ENCODE measurements around the gene PLAGL1.

The PLAGL1 gene

GRCh38 chr6:144036835-144037195, 28.8 kb upstream of the PLAGL1 start:
- H3K4me2 ChIP-seq (ENCODE audit: low read length) = no peak overlapping the region
- no peak overlapping the region for H3K27ac ChIP-seq (ENCODE audit: low read length)

GRCh38 chr6:144036064-144036834, 28.2 kb upstream of the PLAGL1 start:
- Histone ChIP-seq H3K4me1 (ENCODE audit: low read length) (no peaks in the 10 kb centered on the region), H3K4me3 (ENCODE audit: low read length) (no peak overlapping the region), H3K79me2 (ENCODE audit: low read length) (no peaks in the 10 kb centered on the region), H3K27me3 (ENCODE audit: low read depth, low read length) (no peaks in the 10 kb centered on the region), H3K4me2 (ENCODE audit: low read length) (no peak overlapping the region), H3K27ac (ENCODE audit: low read length) (no peak overlapping the region), H3K36me3 (replicated peaks; ENCODE audit: low read depth, low read length) (no peaks in the 10 kb centered on the region), H3K9me3 (ENCODE audit: insufficient read depth, low read length) (no peaks in the 10 kb centered on the region), H3K9ac (ENCODE audit: low read length) (no peak overlapping the region), H2AFZ (ENCODE audit: low read depth, low read length) (no peak overlapping the region), H4K20me1 (ENCODE audit: insufficient read depth, low read length) (no peaks in the 10 kb centered on the region)
- TF ChIP-seq EZH2phosphoT487 (IDR thresholded peaks at IDR 0.05; ENCODE audit: low read depth) (no peak), CTCF (IDR thresholded peaks at IDR 0.05; ENCODE audit: low read depth, low read length) (no peak)

More at GRCh38 chr6:144036835-144037195, 28.8 kb upstream of the PLAGL1 start:
- H3K36me3 ChIP-seq (replicated peaks; ENCODE audit: low read depth, low read length) = no peaks in the 10 kb centered on the region
- no peaks in the 10 kb centered on the region for H4K20me1 ChIP-seq (ENCODE audit: insufficient read depth, low read length)
- TF ChIP-seq CTCF (IDR thresholded peaks at IDR 0.05; ENCODE audit: low read depth, low read length) (no peak), EZH2phosphoT487 (IDR thresholded peaks at IDR 0.05; ENCODE audit: low read depth) (no peak)
- H2AFZ ChIP-seq (ENCODE audit: low read depth, low read length) = no peak overlapping the region
- H3K4me3 ChIP-seq (ENCODE audit: low read length) = no peak overlapping the region
- no peaks in the 10 kb centered on the region for H3K79me2 ChIP-seq (ENCODE audit: low read length)
- no peak overlapping the region for H3K9ac ChIP-seq (ENCODE audit: low read length)
- H3K4me1 ChIP-seq (ENCODE audit: low read length) = no peaks in the 10 kb centered on the region
- no peaks in the 10 kb centered on the region for H3K9me3 ChIP-seq (ENCODE audit: insufficient read depth, low read length)
- H3K27me3 ChIP-seq (ENCODE audit: low read depth, low read length) = no peaks in the 10 kb centered on the region

GRCh38 chr6:144035416-144035815, 27.4 kb upstream of the PLAGL1 start:
- no peak for TF ChIP-seq EZH2phosphoT487 (IDR thresholded peaks at IDR 0.05; ENCODE audit: low read depth)
- no peak for TF ChIP-seq CTCF (IDR thresholded peaks at IDR 0.05; ENCODE audit: low read depth, low read length)
- Histone ChIP-seq H2AFZ (ENCODE audit: low read depth, low read length) (no peak overlapping the region), H3K4me1 (ENCODE audit: low read length) (no peaks in the 10 kb centered on the region), H4K20me1 (ENCODE audit: insufficient read depth, low read length) (no peaks in the 10 kb centered on the region), H3K4me3 (ENCODE audit: low read length) (no peak overlapping the region), H3K9me3 (ENCODE audit: insufficient read depth, low read length) (no peaks in the 10 kb centered on the region), H3K9ac (ENCODE audit: low read length) (no peak overlapping the region), H3K4me2 (ENCODE audit: low read length) (no peak overlapping the region), H3K36me3 (replicated peaks; ENCODE audit: low read depth, low read length) (no peaks in the 10 kb centered on the region), H3K27ac (ENCODE audit: low read length) (no peak overlapping the region), H3K79me2 (ENCODE audit: low read length) (no peaks in the 10 kb centered on the region), H3K27me3 (ENCODE audit: low read depth, low read length) (no peaks in the 10 kb centered on the region)

- Histone ChIP-seq H3K9me3 (ENCODE audit: insufficient read depth, low read length) (no peaks in the 10 kb centered on the region), H3K27ac (ENCODE audit: low read length) (no peak overlapping the region), H3K4me1 (ENCODE audit: low read length) (no peaks in the 10 kb centered on the region), H3K9ac (ENCODE audit: low read length) (no peak overlapping the region), H3K27me3 (ENCODE audit: low read depth, low read length) (no peaks in the 10 kb centered on the region), H2AFZ (ENCODE audit: low read depth, low read length) (no peak overlapping the region), H4K20me1 (ENCODE audit: insufficient read depth, low read length) (no peaks in the 10 kb centered on the region), H3K79me2 (ENCODE audit: low read length) (no peaks in the 10 kb centered on the region), H3K36me3 (replicated peaks; ENCODE audit: low read depth, low read length) (no peaks in the 10 kb centered on the region), H3K4me2 (ENCODE audit: low read length) (no peak overlapping the region), H3K4me3 (ENCODE audit: low read length) (no peak overlapping the region)
- TF ChIP-seq CTCF (IDR thresholded peaks at IDR 0.05; ENCODE audit: low read depth, low read length) (no peak), EZH2phosphoT487 (IDR thresholded peaks at IDR 0.05; ENCODE audit: low read depth) (no peak)
Observed at GRCh38 chr6:144033816-144034735, 26.0 kb upstream of the PLAGL1 start.

Data from OCI-LY3 (cell line).